Gastrocnemius medialis (tissue), 4 donors: ENCODE data around the gene TMEM101. TPM values are rescaled to one million over a fixed set of nuclear protein-coding genes. Genes with fewer than 3 reads are reported as not detected.

Experiments
- ATAC-seq, 2 donors: fragments of 150-250 bp; one replicate each; pipeline ENCODE4 v1.9.1; 2016
- DNase-seq, 2 donors: peaks; one replicate each; pipeline ENCODE4 v3.0.0-alpha.2; 2019
- H3K27ac ChIP-seq, 4 donors: fragments of 200-600 bp; sonication (generic); 1 replicate in 1 of 4; 2 replicates in 3 of 4; pipeline ENCODE4 v1.5.1; 2016 to 2018; ENCODE audit warnings: mild to moderate bottlenecking in 2 of 4, moderate library complexity in 1 of 4
- H3K27me3 ChIP-seq, 3 donors: fragments of 200-600 bp; sonication (generic) in 2 of 3; 1 replicate in 1 of 3; 2 replicates in 2 of 3; pipeline versions ENCODE4 v1.5.1 to v1.6.0; 2016 to 2019; ENCODE audit warnings: mild to moderate bottlenecking in 1 of 3, moderate library complexity in 1 of 3
- H3K36me3 ChIP-seq, 2 donors: fragments of 200-600 bp; sonication (generic) in 1 of 2; one replicate each; pipeline ENCODE4 v1.5.1; 2017 to 2018
- H3K4me1 ChIP-seq, 2 donors: fragments of 200-600 bp; sonication (generic) in 1 of 2; one replicate each; pipeline ENCODE4 v1.5.1; 2016 to 2017; ENCODE audit warnings: mild to moderate bottlenecking in 2 of 2
- H3K4me3 ChIP-seq, 4 donors: fragments of 200-600 bp; sonication (generic) in 3 of 4; 1 replicate in 1 of 4; 2 replicates in 3 of 4; pipeline ENCODE4 v1.5.1; 2016 to 2019; ENCODE audit warnings: mild to moderate bottlenecking in 2 of 4
- H3K9me3 ChIP-seq, 3 donors: fragments of 200-600 bp; sonication (generic) in 2 of 3; 1 replicate in 1 of 3; 2 replicates in 2 of 3; pipeline ENCODE4 v1.5.1; 2016 to 2019
- CTCF ChIP-seq, 5 experiments: fragments of 450-650 bp in 3 of 5; fragments of 200-600 bp in 2 of 5; sonication (generic) in 2 of 5; IDR thresholded peaks in 4 of 5; conservative IDR thresholded peaks in 1 of 5; 1 replicate in 4 of 5; 2 replicates in 1 of 5; pipeline ENCODE4 v1.5.1; 2016 to 2019; ENCODE audit warnings: antibody characterized with exemption in 5 of 5, mild to moderate bottlenecking in 3 of 5, moderate library complexity in 3 of 5
- POLR2A ChIP-seq, 2 donors: fragments of 450-650 bp; IDR thresholded peaks; one replicate each; pipeline ENCODE4 v1.6.1; 2017; ENCODE audit warnings: antibody characterized with exemption in 2 of 2, mild to moderate bottlenecking in 2 of 2, moderate library complexity in 2 of 2
- in situ Hi-C, 4 donors: fragments of 200-750 bp; cut with MboI; loops; one replicate each; pipeline versions ENCODE4 v1.15.0 to v1.8.0; 2017; ENCODE audit warnings: low sequenced_read_pairs in 4 of 4
- intact Hi-C: fragments of 100-400 bp; cut with DNase I; formaldehyde crosslinking; loops from one replicate; pipeline ENCODE4 v1.15.1; 2023; ENCODE audit warnings: low total_unique reads
- total RNA-seq, 4 donors: library from RNA; depleted of rRNA; stranded (reverse); fragments of >200 nt; gene quantifications; one replicate each; pipeline versions ENCODE4 v1.1.0 to v1.2.3, GENCODE V29; 2016

The TMEM101 gene
- total RNA-seq, 4 donors from 2014 or later: 28.8 to 38.3 (median 36.4) TPM

GRCh38 chr17:44006598-44007345 lies 8.0 kb downstream of the TMEM101 start:
- in situ Hi-C loops (no loop called here), intact Hi-C loops (loop anchor here (2.0 to 5.0 kb wide), 2 partner anchors 34 to 106 kb away; no protein-coding TSS in a partner anchor)
- peak; percentile 92 to 95 for DNase-seq
- peak overlapping the region in 2 of 4 donors; percentile 32 to 66 for H3K27ac ChIP-seq
- H3K4me3 ChIP-seq: peak overlapping the region; percentile 52 to 71 (median 67)
- H3K4me1 ChIP-seq: peaks cover 15 to 28% of the 10 kb centered on the region in 2 donors
- H3K36me3 ChIP-seq: peaks cover 0 to 4% of the 10 kb centered on the region in 2 donors
- peak; percentile 21 to 39 for TF ChIP-seq POLR2A (IDR thresholded peaks at IDR 0.05)
- TF ChIP-seq CTCF (IDR thresholded peaks at IDR 0.05 in 4 of 5, conservative IDR thresholded peaks at IDR 0.05 in 1 of 5): peak; percentile 18 to 73 (median 59)
- no peaks in the 10 kb centered on the region for H3K9me3 ChIP-seq
- peak; percentile 83 to 91 for ATAC-seq
- peaks cover 35 to 40% (median 40%) of the 10 kb centered on the region in 3 donors for H3K27me3 ChIP-seq

DNA sequence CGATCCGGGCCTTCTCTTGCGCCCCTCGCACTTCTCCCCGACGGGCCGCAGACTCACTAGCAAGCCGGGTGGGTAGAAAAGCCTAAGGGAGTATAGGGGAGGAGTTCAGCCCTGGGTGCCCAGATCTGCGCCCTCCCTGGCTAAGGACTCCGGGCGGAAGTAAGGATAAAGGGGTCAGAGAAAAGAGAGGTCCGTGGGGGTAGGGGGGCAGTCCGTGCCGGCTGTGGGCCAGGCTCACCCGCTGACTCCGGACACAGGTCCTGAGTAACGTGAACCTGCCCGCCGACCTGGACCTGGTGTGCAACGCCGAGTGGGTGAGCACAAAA lies 8.5 kb downstream of the TMEM101 start:
- peak in 1 of 2 donors; percentile 3 for ATAC-seq
- H3K4me1 ChIP-seq: peaks cover 15 to 28% of the 10 kb centered on the region in 2 donors
- TF ChIP-seq POLR2A (IDR thresholded peaks at IDR 0.05): no peak
- no peak for TF ChIP-seq CTCF (IDR thresholded peaks at IDR 0.05 in 4 of 5, conservative IDR thresholded peaks at IDR 0.05 in 1 of 5)

DNA sequence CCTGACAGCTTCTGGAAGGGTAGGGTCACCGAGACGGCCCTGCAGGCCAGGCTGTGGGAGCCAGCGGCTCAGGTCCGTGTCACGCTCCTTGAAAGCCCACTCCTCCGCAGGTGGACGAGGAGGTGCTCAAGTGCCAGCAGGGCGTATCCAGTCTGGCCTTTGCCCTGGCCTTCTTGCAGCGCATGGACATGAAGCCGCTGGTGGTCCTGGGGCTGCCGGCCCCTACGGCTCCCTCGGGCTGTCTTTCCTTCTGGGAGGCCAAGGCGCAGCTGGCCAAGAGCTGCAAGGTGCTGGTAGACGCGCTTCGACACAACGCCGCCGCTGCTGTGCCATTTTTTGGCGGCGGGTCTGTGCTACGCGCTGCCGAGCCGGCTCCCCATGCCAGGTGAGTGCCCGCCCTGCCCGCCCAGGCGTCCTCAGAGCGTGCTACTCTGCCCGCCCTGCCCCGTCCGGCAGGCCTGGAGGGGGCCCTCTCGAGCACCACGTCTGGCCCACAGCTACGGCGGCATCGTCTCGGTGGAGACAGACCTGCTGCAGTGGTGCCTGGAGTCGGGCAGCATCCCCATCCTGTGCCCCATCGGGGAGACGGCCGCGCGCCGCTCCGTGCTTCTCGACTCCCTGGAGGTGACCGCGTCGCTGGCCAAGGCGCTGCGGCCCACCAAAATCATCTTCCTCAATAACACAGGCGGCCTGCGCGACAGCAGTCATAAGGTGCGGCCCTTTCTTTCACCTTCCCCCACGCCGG lies 9.1 kb downstream of the TMEM101 start:
- H3K4me3 ChIP-seq: peak overlapping the region; percentile 52 to 71 (median 67)
- ATAC-seq: no peak
- no peaks in the 10 kb centered on the region for H3K9me3 ChIP-seq
- H3K4me1 ChIP-seq: peaks cover 15 to 28% of the 10 kb centered on the region in 2 donors
- in situ Hi-C loops (no loop called here), intact Hi-C loops (loop anchor here (2.0 to 5.0 kb wide), 2 partner anchors 35 to 107 kb away; no protein-coding TSS in a partner anchor)
- H3K36me3 ChIP-seq: peaks cover 0 to 4% of the 10 kb centered on the region in 2 donors
- peak overlapping the region in 2 of 4 donors; percentile 32 to 66 for H3K27ac ChIP-seq
- TF ChIP-seq POLR2A (IDR thresholded peaks at IDR 0.05) (no peak), CTCF (IDR thresholded peaks at IDR 0.05 in 4 of 5, conservative IDR thresholded peaks at IDR 0.05 in 1 of 5) (no peak)
- DNase-seq: no peak
- H3K27me3 ChIP-seq: peaks cover 35 to 40% (median 40%) of the 10 kb centered on the region in 3 donors

More for the DNA sequence above, 8.5 kb downstream of the TMEM101 start:
- Histone ChIP-seq H3K4me3 (peak overlapping the region; percentile 52 to 71 (median 67)), H3K27ac (peak overlapping the region in 2 of 4 donors; percentile 32 to 66), H3K27me3 (peaks cover 35 to 40% (median 40%) of the 10 kb centered on the region in 3 donors), H3K36me3 (peaks cover 0 to 4% of the 10 kb centered on the region in 2 donors), H3K9me3 (no peaks in the 10 kb centered on the region)
- intact Hi-C loops (loop anchor here (2.0 to 5.0 kb wide), 2 partner anchors 35 to 106 kb away; no protein-coding TSS in a partner anchor), in situ Hi-C loops (no loop called here)
- DNase-seq: no peak

DNA sequence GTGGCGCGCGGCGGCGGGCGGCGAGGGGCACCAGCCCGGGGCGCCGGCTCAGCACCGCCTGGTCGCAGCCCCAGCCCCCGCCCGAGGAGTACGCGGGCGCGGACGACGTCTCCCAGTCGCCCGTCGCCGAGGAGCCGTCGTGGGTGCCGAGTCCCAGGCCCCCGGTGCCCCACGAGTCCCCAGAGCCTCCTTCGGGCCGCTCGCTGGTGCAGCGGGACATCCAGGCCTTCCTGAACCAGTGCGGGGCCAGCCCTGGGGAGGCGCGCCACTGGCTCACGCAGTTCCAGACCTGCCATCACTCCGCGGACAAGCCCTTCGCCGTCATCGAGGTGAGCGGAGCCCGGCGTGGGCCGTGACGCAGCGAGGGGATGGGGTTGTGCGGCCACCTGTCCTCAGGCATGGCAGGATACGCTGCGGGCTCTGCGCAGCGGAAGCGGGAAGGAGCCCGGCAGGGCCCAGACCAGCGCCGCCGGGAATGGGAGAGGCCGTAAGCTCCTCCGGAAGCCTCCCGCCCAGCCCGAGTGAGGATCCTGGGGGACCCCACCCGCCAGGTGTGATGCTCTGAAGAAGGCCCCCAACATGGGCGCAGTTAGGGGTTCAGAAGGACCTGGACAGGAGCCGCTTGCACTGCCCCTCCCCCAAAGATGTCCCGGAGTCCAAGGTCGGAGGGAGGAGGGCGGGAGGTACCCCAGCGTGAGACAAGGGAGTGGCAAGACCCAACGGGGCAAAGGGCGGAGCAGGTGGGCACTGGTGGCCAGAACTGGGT lies 9.8 kb downstream of the TMEM101 start:
- DNase-seq (no peak), ATAC-seq (no peak)
- intact Hi-C loops: loop anchor here (5.0 kb wide), 1 partner anchor 107 kb away; no protein-coding TSS in a partner anchor
- in situ Hi-C loops: no loop called here
- TF ChIP-seq CTCF (IDR thresholded peaks at IDR 0.05 in 4 of 5, conservative IDR thresholded peaks at IDR 0.05 in 1 of 5): no peak
- no peak for TF ChIP-seq POLR2A (IDR thresholded peaks at IDR 0.05)
- H3K4me3 ChIP-seq: peak overlapping the region; percentile 52 to 71 (median 67)
- H3K27me3 ChIP-seq: peaks cover 35 to 40% (median 40%) of the 10 kb centered on the region in 3 donors
- H3K9me3 ChIP-seq: no peaks in the 10 kb centered on the region
- no peak overlapping the region for H3K27ac ChIP-seq
- H3K4me1 ChIP-seq: peaks cover 15 to 28% of the 10 kb centered on the region in 2 donors
- H3K36me3 ChIP-seq: no peaks in the 10 kb centered on the region
